ENCODE measurements around the gene CDON. TPM values are rescaled to one million over a fixed set of nuclear protein-coding genes. Genes with fewer than 3 reads are reported as not detected.

Gene CDON
- total RNA-seq, 1 donor from 2014 or later: 21.0 TPM

DNA sequence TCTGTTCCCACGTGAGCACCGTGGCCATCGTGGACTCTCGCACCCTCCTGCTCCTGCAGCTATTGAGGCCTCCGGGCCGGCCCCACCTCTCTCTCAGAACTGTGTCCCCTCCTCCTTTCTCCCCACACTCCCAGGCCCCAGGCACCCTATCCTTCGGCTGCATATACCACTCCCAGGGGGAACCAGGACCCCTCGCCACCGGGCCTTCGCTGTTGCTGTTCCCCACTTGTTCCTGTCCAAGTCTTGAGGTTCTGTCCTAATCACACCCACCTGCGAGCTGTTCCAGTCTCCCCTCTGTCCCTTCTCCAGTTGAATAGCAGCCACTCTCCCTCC lies 43.0 kb upstream of the CDON start:
- peaks cover 13% of the 10 kb centered on the region for H3K27me3 Mint-ChIP-seq (ENCODE audit: unreplicated experiment)
- peaks cover 13% of the 10 kb centered on the region for H3K4me1 Mint-ChIP-seq (ENCODE audit: low read depth, unreplicated experiment)
- no peak overlapping the region for H3K4me3 Mint-ChIP-seq (ENCODE audit: unreplicated experiment)
- peaks cover 1% of the 10 kb centered on the region for H3K9me3 Mint-ChIP-seq (ENCODE audit: unreplicated experiment)
- no peak for TF ChIP-seq CTCF (IDR thresholded peaks at IDR 0.05; ENCODE audit: partially characterized antibody, unreplicated experiment)
- H3K27ac Mint-ChIP-seq (ENCODE audit: unreplicated experiment): no peak overlapping the region
- no peaks in the 10 kb centered on the region for H3K36me3 Mint-ChIP-seq (ENCODE audit: unreplicated experiment)
- DNase-seq: no peak

DNA sequence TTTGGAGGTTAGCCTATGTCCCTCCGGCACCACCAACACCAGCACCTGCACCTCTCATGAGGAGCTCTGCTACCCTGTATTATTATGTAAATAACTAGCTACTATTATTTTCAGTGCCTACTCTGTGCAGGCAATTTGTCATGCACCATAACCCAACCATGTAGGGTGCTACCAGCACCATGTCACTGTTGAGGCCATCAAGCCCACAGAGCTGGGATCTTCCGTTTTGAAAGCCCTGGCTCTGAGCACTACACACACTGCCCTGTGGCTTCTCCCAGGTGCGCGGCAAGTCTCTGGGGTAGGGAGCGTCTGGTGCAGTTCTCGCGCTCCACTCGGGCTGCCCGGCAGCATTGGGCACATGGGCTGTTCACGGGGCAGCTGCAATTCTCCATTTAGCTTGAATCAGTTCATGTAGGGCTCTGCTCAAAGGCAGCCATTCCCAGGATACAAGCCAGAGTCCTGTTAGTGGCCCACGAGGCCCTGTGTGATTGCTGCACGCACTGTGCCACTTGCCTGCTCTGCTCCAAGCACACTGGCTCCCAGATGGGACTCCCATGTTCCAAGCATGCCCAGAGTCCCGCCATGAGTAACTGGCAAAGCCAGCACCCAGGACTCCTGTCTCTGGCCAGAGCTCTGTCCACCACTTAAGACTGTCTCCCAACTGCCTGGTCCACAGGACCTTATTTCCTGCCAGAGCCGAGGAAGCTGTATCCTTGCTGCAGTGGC lies 42.5 kb upstream of the CDON start:
- Mint-ChIP-seq H3K36me3 (ENCODE audit: unreplicated experiment) (no peaks in the 10 kb centered on the region), H3K27ac (ENCODE audit: unreplicated experiment) (no peak overlapping the region), H3K9me3 (ENCODE audit: unreplicated experiment) (peaks cover 1% of the 10 kb centered on the region), H3K4me3 (ENCODE audit: unreplicated experiment) (no peak overlapping the region), H3K4me1 (ENCODE audit: low read depth, unreplicated experiment) (peaks cover 13% of the 10 kb centered on the region), H3K27me3 (ENCODE audit: unreplicated experiment) (peaks cover 13% of the 10 kb centered on the region)
- DNase-seq: no peak
- TF ChIP-seq CTCF (IDR thresholded peaks at IDR 0.05; ENCODE audit: partially characterized antibody, unreplicated experiment): no peak

- peaks cover 13% of the 10 kb centered on the region for H3K4me1 Mint-ChIP-seq (ENCODE audit: low read depth, unreplicated experiment)
- no peak overlapping the region for H3K4me3 Mint-ChIP-seq (ENCODE audit: unreplicated experiment)
- H3K27me3 Mint-ChIP-seq (ENCODE audit: unreplicated experiment): peaks cover 13% of the 10 kb centered on the region
- TF ChIP-seq CTCF (IDR thresholded peaks at IDR 0.05; ENCODE audit: partially characterized antibody, unreplicated experiment): no peak
- no peaks in the 10 kb centered on the region for H3K36me3 Mint-ChIP-seq (ENCODE audit: unreplicated experiment)
- H3K27ac Mint-ChIP-seq (ENCODE audit: unreplicated experiment): no peak overlapping the region
- H3K9me3 Mint-ChIP-seq (ENCODE audit: unreplicated experiment): peaks cover 1% of the 10 kb centered on the region
- no peak for DNase-seq
Observed at GRCh38 chr11:126104420-126104819, 41.8 kb upstream of the CDON start.

DNA sequence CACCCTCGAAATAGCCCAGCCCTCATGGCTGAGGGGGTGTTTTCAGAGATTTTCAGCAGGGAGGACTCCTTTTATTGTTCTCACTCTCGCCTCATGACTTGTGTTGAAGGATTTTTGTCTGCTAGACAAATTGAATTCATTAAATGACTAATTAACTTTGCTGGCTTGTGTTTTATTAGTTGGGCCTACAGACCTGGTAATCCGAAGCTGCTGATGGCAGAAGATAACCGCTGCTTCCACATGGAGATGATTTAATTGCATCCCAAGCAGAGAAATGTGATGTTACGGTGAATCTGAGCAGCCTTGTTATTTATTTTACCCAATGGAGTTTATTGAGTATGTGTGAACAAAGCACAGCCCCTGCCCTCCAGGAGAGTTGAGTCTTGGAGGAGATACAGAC lies 40.5 kb upstream of the CDON start:
- no peaks in the 10 kb centered on the region for H3K36me3 Mint-ChIP-seq (ENCODE audit: unreplicated experiment)
- H3K27ac Mint-ChIP-seq (ENCODE audit: unreplicated experiment): no peak overlapping the region
- DNase-seq: no peak
- peaks cover 13% of the 10 kb centered on the region for H3K27me3 Mint-ChIP-seq (ENCODE audit: unreplicated experiment)
- peaks cover 1% of the 10 kb centered on the region for H3K9me3 Mint-ChIP-seq (ENCODE audit: unreplicated experiment)
- H3K4me3 Mint-ChIP-seq (ENCODE audit: unreplicated experiment): no peak overlapping the region
- no peak for TF ChIP-seq CTCF (IDR thresholded peaks at IDR 0.05; ENCODE audit: partially characterized antibody, unreplicated experiment)
- H3K4me1 Mint-ChIP-seq (ENCODE audit: low read depth, unreplicated experiment): peaks cover 13% of the 10 kb centered on the region

GRCh38 chr11:126102436-126102981 lies 39.8 kb upstream of the CDON start:
- H3K36me3 Mint-ChIP-seq (ENCODE audit: unreplicated experiment): no peaks in the 10 kb centered on the region
- no peak for TF ChIP-seq CTCF (IDR thresholded peaks at IDR 0.05; ENCODE audit: partially characterized antibody, unreplicated experiment)
- H3K4me1 Mint-ChIP-seq (ENCODE audit: low read depth, unreplicated experiment): peaks cover 13% of the 10 kb centered on the region
- no peak for DNase-seq
- peaks cover 1% of the 10 kb centered on the region for H3K9me3 Mint-ChIP-seq (ENCODE audit: unreplicated experiment)
- no peak overlapping the region for H3K4me3 Mint-ChIP-seq (ENCODE audit: unreplicated experiment)
- H3K27ac Mint-ChIP-seq (ENCODE audit: unreplicated experiment): no peak overlapping the region
- peaks cover 13% of the 10 kb centered on the region for H3K27me3 Mint-ChIP-seq (ENCODE audit: unreplicated experiment)
